Effector CD8-positive, alpha-beta T cell (primary cell): ENCODE measurements around the gene SYTL1.

ENCODE experiments used
- DNase-seq: peaks from one replicate; lab custom pipeline; 2025; lab: John Stamatoyannopoulos, UW
- total RNA-seq, 4 experiments: gene quantifications; one replicate each; lab custom pipeline; 2026; lab: John Stamatoyannopoulos, UW

Gene SYTL1, protein sequence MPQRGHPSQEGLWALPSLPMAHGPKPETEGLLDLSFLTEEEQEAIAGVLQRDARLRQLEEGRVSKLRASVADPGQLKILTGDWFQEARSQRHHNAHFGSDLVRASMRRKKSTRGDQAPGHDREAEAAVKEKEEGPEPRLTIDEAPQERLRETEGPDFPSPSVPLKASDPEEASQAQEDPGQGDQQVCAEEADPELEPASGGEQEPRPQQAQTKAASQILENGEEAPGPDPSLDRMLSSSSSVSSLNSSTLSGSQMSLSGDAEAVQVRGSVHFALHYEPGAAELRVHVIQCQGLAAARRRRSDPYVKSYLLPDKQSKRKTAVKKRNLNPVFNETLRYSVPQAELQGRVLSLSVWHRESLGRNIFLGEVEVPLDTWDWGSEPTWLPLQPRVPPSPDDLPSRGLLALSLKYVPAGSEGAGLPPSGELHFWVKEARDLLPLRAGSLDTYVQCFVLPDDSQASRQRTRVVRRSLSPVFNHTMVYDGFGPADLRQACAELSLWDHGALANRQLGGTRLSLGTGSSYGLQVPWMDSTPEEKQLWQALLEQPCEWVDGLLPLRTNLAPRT
- 75.0 to 117 (median 99.9) reads per million in 4 experiments for total RNA-seq

DNA sequence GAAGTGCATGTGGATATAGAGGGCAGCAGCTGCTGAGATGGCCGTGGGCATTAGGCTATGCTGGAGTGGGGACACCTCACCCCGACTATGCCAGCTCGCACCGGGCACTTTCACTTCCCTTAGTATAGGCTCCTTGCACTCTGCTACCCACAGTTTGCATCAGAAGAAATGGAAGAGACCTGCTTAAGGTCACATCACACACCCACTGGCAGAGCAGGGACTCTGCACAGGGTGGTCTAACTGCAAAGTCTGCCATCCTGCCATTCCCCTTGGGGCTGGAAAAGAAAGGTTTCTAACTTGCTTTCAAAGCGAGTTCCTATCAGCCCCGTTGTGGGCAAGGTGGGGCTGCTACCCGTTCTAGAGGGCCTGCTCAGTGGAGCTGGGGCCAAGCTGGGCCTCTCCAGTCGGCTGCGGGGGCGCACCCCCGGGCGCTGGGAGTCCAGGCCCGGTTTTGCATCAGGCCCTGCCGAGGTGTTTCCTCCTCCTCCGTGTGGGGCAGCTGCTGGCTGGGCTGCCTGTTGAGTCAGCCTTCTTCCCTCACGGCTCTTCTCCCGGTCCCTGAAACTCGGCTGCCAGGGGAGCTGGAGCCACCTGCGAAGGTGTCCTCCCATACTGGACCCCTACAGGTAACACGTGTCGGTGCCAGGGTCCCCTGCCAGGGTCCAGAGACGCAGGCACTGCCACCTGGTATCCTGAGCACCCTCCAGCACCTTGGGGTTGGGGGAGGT lies at the start of gene SYTL1:
SYTL1 (plus strand) TSS at position 498 of the 728 bp plus-strand sequence. CDS start 3,313 bp downstream, outside the sequence.
- DNase-seq = peak; percentile 42

DNA sequence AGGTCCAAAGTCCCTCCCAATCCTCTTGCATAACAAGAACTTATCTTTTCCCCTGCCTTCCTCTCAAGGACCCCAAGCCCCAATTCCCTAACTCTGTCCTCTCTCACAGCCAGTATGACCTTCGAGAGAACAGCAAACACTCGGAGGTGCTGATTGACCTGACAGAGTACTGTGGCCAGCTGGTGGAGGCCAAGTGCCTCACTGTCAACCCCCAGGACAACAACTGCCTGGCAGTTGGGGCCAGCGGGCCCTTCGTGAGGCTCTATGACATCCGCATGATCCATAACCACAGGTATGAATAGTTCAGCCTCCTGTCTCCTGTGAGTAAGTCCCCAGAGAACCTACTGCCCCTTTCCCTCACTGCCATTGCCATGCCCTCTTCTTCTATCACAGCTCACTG lies 49.7 kb upstream of the SYTL1 start:
- DNase-seq = no peak

DNA sequence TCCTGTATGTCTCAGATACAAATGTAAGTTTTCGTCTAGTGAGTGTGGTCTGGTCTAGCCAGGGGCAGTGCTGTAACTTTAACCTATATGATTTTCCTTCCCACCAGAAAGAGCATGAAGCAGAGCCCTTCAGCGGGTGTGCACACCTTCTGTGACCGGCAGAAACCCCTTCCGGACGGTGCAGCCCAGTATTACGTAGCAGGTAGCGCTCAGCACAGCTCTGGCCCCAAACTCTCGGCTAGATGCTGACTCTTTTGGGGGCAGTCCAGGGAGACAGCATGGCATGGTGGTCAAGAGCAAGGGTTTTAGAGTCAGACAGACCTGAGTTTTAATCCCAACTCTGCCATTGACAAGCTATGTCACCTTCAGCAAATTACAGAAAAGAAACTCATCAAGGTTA lies 47.9 kb upstream of the SYTL1 start:
- DNase-seq = no peak

DNA sequence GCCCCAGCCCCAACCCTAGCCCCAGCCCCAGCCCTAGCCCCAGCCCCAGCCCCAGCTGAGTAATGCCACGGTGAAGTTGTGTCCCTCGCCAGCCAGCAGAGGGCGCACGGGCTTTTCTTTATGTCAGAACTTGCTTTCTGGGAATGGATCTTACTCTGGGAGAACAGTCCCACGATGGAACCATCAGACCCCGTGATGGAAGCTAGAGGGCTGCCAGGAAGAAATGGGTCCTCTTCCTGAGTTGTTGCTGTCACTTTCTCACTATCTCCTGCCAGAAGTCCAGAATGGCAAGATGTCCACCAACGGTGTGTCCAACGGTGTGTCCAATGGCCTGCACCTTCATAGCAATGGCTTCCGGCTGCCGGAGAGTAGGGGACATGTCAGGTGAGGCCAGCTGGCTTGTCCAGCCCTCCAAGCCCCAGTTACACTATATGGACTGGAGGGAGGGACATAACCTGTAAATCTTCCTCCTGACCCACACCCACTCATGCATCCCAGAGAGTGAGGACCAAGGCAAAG lies 45.0 kb upstream of the SYTL1 start:
- peak; percentile 66 for DNase-seq

DNA sequence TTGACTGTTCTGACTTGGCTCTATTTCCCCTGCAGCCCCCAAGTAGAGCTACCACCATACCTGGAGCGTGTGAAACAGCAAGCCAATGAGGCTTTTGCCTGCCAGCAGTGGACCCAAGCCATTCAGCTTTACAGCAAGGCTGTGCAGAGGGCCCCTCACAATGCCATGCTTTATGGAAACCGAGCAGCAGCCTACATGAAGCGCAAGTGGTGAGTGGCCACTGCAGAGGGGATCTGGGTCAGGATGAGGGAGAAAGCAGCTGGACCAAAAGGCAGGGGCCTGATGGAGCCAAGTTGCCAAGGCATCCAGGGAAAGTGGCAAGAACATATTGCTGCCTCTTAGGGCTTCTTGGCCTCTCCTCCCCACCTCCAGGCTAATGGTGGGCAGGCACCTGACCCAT lies 43.9 kb upstream of the SYTL1 start:
- DNase-seq = no peak

DNA sequence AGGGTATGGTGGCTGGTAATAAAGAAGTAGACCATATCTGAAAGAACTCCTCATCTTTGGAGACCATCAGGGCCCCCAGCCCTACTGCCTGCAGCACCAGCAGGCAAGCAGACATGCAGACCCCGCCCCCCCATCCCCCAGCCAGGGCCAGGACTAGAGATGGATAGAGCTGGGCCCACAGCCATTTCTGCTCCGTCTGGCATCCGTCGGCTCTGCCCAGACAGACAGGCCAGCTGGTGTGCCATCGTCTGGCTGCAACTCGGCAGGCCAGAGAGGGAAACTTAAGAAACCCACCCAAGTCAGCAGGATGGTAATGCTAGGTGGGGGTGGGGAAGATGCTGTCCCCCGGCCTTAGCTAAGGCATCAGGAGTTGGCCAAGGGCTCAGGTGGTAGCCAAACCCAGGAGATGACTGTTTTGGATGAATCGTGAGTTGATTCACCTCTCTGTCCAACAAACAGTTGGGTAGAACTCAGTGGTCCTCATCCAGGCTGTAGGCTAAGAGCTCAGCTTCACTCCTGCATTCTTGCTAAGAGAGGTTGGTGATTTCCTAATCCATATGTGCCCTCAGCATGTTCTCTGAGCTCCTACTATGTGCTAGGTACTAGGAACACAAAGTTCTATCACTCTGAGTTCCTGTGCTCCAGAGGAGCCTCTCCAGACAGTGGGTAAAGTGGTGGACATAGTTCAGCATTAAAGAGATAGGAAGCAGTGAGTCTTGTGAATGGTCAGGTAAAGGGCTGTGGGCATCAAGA lies 43.0 kb upstream of the SYTL1 start:
- no peak for DNase-seq

DNA sequence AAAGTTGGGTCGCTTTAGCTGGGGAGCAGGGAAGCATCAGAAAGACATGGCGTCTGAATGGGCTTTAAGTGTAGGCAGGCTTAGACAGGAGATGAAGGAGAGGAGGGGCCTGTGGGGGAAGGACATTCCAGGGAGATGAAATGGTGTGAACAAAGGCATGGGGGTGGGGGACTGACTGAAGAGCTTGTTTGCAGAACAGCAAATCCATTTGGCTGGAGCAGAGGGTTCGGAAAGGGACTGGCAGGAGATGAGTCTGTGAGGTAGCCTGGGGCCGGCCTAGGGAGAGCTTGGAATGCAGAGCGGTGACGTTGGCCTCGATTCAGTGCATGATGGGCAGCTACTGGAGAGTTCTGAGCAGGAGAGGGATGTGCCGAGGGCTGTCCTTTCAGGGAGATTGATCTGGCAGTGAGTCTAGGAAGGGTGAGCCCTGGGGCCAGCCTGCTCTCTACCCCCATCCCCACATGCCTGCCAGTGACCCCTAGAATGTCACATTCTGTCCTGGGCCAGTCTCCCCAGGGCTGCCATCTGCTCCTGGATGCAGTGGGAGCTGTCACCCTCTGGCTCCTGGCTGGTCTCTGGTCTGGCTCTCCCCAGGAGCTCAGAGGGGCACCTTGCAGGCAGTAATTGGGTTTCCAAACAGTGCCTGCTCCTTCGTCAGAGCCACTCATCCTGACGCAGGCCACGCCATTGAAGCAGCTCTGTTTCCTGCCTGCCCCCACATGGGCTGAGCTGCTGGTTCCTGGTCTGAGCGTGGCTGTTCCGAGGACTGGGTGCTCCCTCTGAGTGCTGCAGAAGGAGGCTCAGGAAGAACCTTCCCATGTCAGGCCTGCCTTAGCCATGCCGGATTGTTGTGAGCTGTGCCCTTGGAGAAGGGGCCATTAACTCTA lies 42.2 kb upstream of the SYTL1 start:
- no peak for DNase-seq

DNA sequence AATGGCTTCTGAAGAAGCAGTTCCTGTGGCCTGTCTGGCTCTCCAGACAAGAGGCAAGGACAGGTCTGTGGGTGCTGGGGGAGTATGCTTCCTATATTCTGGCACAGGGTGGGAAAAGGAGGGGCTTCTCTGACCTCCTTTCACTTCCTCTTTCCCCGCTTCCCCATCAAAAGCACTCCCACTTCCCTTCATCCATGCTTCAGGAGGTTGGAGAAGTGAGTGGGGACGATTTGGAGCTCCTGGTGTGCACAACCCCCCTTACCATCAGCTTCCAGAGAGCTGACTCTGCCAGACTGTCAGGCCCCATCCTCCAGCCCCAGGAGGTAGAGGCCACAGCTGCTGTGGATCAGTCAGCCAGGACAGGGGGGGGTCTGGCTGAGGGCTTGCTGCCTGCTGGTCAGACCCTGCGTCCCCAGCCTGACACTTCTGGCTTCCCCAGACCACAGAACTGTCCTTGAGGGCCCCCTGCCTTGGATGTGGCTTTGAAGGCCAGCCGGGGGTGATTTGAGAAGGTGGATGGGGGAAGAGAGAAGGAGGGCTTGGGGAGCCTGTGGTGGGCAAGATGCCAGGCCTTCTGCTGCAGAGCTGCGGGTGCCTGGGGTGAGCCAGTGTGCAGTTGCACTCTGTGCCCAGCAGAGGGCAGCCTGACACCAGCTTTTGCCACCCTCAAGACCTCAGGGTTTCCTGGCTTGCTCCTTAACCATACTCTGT lies 41.3 kb upstream of the SYTL1 start:
- DNase-seq = peak; percentile 65

DNA sequence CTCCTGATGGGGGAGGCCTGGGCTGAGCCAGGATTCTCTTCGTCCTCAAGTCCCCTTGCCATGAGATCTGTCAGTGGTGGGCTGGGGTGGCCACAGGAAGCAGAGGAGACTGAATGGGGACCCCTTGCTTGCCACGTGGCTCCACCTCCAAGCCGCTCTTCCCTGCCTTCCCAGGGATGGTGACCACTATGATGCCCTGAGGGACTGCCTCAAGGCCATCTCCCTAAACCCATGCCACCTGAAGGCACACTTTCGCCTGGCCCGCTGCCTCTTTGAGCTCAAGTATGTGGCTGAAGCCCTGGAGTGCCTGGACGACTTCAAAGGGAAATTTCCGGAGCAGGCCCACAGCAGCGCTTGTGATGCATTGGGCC lies 40.8 kb upstream of the SYTL1 start:
- no peak for DNase-seq

DNA sequence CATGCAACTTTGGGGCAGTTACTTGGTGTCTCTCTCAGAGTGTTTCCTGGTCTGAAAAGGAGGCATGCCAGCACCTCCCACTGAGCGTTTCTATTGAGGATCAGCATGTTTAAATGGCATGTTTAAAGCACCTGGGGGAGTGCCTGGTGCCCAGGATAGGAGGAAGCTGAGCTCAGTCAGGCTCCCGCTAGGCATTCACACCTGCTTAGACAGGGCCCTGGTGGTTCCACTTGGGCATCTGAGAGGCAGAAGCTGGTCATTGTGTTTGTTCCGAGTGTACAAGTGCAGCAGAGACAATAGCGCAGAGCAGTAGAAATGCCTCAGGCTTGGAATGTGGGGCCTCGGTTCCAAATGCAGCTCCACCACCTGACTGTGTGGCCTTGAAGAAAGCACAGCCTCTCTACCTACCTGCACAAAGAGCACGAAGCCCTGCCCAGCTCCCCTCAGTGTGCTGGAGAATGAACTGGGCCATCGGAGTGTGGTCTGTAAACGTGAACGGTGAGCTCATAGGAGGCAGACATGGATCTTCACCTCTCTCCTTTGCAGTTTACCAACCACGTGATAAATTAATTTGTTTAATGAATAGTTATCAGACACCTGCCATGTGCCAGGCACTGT lies 40.1 kb upstream of the SYTL1 start:
- DNase-seq = no peak

DNA sequence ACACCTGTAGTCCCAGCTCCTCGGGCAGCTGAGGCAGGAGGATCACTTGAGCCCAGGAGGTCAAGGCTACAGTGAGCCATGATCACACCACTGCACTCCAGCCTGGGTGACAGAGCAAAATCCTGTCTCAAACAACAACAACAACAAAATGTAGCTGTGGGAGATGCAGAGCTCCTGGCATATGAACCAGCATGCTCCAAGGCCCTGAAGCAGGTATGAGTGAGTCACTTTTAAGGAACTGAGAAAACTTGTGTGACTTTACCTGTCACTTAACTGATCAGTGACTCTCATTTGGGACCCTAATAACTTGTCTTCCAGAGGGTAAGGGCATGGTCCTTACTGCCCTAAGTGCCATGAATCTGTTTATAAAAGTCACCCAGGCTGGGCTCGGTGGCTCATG lies 39.2 kb upstream of the SYTL1 start:
- DNase-seq = no peak

DNA sequence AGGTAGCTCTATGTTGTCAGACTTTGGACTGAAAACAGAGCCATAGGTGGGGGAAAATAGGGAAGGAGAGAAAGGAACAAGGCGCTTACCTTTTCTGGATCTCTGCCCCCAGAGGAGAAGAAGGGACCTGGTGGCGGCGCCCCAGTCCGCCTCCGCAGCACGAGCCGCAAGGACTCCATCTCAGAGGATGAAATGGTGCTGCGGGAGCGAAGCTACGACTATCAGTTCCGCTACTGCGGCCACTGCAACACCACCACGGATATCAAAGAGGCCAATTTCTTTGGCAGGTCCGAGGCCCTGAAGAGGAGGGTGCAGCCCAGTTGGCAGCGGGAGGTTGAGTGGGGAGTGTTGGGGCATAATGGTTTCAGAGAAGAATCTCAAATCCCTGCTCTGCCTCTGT lies 38.3 kb upstream of the SYTL1 start:
- DNase-seq = no peak

DNA sequence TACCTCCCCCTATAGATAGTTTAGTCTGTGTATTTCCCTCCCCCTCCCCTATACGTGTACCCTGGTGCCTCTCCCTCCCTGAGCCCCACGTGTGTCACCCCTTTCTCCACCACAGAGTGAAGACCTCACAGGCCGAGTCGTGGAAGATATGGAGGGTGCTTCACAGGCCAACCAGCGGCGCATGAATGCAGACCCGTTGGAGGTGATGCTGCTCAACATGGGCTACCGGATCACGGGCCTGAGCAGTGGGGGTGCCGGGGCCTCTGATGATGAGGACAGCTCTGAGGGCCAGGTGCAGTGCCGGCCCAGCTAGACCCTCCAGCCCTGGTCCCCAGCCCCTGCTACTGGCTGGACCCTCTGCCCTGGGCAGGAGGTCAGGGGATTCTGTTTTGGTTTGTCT lies 35.8 kb upstream of the SYTL1 start:
- DNase-seq = no peak

DNA sequence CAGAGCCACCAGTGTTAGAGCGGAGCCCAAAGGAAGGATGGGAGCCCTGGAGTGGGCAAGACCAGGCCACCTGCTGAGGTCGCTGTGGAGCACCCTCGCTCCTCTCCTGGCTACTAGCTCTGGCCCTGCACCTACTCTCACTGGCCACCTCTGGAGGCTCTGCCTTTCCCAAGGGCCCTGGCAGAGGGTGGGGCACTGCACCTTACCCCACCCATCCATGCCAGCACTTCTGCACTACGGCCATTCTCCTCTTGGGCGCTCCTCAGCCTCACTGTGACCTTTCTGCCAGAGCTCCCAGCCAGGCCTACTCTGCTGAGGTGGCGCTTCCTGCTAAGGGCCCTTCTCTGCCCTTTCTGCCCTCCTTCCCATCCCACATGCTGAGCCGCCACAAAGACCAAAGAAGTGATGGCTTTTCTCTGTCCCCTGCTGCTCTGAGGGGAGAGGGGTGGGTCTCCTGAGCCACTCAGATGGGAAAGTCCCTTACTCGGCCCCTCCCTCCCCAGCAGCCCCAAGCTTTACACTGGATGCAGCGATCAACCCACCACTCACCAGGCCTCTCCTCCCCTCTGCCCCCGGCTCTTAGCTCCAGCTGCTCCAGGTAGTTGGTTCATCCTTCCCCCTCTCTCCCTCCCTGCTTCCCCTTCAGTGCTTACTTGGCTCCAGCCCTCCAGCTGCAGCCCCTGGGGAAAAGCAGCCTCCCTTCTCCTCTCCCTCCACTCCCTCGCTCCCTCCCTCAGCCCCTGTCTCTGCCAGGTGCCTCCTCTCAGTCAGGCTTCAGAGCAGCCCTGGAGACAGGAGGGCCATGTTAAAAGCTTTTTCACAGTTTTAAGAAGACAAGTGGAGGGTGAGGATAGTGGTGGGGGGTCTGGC lies 34.7 kb upstream of the SYTL1 start:
- no peak for DNase-seq

DNA sequence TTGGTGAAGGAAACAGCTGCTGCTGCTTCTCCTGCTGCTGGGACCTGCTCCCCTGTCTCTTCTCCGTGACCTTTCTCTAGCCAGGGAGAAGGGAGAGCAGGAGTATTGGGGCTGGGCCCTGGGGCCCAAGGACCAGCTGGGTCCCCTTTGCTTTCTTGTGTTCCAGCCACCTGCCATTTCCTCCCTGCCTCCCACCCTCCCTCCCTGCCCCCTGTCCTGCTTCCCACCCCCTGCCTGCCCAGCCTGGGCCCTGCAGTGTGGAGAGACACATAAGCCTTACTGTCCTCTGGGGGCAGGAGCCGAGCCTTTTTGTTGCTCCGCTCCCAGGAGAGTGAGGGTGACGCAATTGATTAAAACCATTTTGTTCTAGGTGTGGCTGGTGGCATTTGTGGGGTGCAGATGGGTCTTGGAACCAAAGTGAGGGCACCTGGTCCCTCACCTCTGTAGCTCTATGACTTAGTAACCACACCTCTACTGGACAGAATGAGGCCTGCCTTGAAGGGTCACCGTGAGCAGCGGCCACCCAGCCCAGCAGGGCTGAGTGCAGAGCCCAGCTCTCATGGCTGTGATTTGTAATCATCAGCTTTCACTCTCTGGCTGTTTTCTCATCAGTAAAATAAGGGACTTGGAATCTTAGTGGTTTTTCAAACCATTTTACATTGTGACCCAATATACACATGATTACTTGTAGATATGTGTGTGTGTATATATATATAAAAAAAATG lies 33.8 kb upstream of the SYTL1 start:
- DNase-seq = no peak

DNA sequence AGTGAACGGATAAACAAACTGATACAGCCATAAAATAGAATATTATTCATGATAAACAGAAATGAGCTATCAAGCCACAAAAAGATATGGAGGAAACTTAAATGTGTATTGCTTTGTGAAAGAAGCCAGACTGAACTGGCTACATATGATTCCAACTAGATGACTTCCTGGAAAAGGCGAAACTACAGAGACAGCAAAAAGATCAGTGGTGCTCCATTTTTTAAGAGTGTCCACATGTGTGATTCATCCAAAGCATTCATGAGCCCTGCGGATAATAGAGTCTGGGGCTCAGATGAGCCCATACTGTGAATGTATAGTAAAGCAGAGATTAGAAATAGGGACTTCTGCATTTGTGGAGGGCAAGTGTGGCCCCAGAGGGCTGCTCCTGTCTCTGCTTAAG lies 27.7 kb upstream of the SYTL1 start:
- no peak for DNase-seq

DNA sequence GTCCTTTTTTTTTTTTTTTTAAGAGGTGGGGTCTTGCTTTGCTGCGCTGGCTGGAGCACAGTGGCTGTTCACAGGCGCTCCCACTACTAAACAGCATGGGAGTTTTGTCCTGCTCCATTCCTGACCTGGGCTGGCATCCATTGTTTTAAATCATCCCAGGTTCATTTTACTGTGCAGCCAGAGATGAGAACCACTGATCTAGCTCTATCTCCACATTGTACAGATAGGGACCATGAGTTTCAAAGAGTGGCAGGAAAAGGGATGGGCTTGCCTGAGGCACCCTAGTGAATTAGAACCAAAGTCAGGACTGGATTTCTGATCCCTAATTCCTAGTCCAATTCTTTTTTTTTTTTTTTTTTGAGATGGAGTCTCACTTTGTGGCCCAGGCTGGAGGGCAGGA lies 27.1 kb upstream of the SYTL1 start:
- DNase-seq = no peak

DNA sequence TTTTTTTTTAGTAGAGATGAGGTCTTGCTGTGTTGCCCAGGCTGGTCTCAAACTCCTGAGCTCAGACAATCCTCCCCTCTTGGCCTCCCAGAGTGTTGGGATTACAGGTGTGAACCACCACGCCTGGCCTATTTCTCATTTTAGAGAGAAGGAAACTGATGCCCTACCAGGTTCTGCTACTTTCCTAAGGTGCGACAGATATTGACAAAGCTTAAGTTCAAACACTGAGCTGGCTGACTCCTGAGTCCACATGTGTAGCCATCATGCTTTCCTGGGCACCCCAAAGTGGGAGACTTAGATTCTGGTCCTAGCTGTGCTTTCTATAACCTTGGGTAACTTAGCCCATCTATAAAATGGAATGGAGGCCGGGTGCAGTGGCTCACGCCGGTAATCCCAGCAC lies 25.0 kb upstream of the SYTL1 start:
- no peak for DNase-seq
